Nephron (organoid): Measurements from ENCODE around the gene PTPRN2.

Source experiments
- H3K27ac Mint-ChIP-seq, 3 experiments: 2 replicates each; pipeline ENCODE4 v1.8.0; 2020; ENCODE audit warnings: mixed read lengths in 3 of 3, mild to moderate bottlenecking in 2 of 3, moderate library complexity in 1 of 3
- H3K27me3 Mint-ChIP-seq: 2 replicates; pipeline ENCODE4 v1.8.0; 2021; ENCODE audit warnings: low read depth, mild to moderate bottlenecking, moderate library complexity, mixed read lengths
- H3K36me3 Mint-ChIP-seq: 2 replicates; pipeline ENCODE4 v1.8.0; 2020; ENCODE audit warnings: low read depth, mixed read lengths
- H3K4me1 Mint-ChIP-seq: 2 replicates; pipeline ENCODE4 v1.8.0; 2020; ENCODE audit warnings: mixed read lengths
- H3K4me3 Mint-ChIP-seq, 3 experiments: 2 replicates each; pipeline ENCODE4 v1.8.0; 2020; ENCODE audit warnings: mild to moderate bottlenecking in 3 of 3, mixed read lengths in 3 of 3, moderate library complexity in 2 of 3
- H3K9me3 Mint-ChIP-seq: 2 replicates; pipeline ENCODE4 v1.8.0; 2020; ENCODE audit warnings: mixed read lengths
- CTCF ChIP-seq, 3 experiments: fragments of 200-600 bp; sonication (generic); IDR thresholded peaks; one replicate each; pipeline ENCODE4 v1.5.0; 2021; ENCODE audit warnings: antibody characterized with exemption in 3 of 3; ENCODE audit not compliant: unreplicated experiment in 3 of 3

PTPRN2 gene

GRCh38 chr7:158474488-158474887, 113.1 kb downstream of the PTPRN2 start:
- Mint-ChIP-seq H3K27ac (no peak overlapping the region), H3K4me3 (no peak overlapping the region), H3K9me3 (peaks cover 3% of the 10 kb centered on the region), H3K4me1 (peaks cover 37% of the 10 kb centered on the region), H3K27me3 (peaks cover 13% of the 10 kb centered on the region), H3K36me3 (no peaks in the 10 kb centered on the region)
- TF ChIP-seq CTCF (IDR thresholded peaks at IDR 0.05; ENCODE audit: unreplicated experiment in 3 of 3): no peak

DNA sequence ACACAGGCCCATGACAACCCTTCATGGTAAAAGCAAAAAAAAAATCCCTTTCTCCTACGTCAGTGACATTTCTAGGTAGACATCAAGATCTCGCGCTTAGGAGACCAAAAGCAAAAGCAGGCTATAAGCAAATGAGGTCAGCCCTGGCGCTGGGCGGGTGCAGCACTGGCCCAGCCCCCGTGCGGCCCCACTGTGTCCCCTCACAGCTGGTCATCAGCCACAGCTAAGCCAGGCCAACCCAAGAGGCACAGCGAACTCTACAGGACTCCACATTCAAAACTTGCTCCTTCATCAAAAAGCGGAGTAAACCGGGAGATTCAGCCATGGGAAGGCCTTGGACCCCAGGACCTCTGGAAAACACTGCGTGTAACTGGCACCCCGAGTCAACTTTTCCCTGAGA, 113.7 kb downstream of the PTPRN2 start:
- no peak for TF ChIP-seq CTCF (IDR thresholded peaks at IDR 0.05; ENCODE audit: unreplicated experiment in 3 of 3)
- peaks cover 11% of the 10 kb centered on the region for H3K27me3 Mint-ChIP-seq
- peaks cover 33% of the 10 kb centered on the region for H3K4me1 Mint-ChIP-seq
- no peak overlapping the region for H3K4me3 Mint-ChIP-seq
- H3K36me3 Mint-ChIP-seq: no peaks in the 10 kb centered on the region
- H3K27ac Mint-ChIP-seq: no peak overlapping the region
- H3K9me3 Mint-ChIP-seq: peaks cover 3% of the 10 kb centered on the region

DNA sequence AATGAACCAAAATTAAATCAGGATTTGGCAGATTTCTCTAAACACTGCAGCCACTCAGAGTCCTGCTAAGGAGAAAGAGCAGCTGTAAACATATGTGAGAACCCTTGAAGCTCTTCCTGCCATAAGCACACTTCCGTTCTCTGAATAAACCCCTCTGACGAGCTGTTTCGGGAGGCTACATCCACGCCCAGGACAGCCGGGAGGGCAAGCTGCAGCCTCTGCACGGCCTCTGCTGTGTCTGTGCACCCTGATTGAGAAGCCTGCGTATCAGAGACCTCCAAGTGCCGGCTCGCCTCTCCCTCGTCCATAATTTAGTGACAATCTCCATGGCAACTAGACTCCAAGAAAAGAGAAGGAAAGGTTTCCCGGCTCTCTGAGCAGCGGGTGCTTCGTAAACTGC, 114.4 kb downstream of the PTPRN2 start:
- H3K9me3 Mint-ChIP-seq: peaks cover 3% of the 10 kb centered on the region
- H3K27ac Mint-ChIP-seq: peak overlapping the region; percentile 77 to 86 (median 81)
- H3K4me3 Mint-ChIP-seq: peak overlapping the region; percentile 28 to 51 (median 46)
- no peak for TF ChIP-seq CTCF (IDR thresholded peaks at IDR 0.05; ENCODE audit: unreplicated experiment in 3 of 3)
- H3K36me3 Mint-ChIP-seq: no peaks in the 10 kb centered on the region
- H3K27me3 Mint-ChIP-seq: peaks cover 12% of the 10 kb centered on the region
- H3K4me1 Mint-ChIP-seq: peaks cover 33% of the 10 kb centered on the region

DNA sequence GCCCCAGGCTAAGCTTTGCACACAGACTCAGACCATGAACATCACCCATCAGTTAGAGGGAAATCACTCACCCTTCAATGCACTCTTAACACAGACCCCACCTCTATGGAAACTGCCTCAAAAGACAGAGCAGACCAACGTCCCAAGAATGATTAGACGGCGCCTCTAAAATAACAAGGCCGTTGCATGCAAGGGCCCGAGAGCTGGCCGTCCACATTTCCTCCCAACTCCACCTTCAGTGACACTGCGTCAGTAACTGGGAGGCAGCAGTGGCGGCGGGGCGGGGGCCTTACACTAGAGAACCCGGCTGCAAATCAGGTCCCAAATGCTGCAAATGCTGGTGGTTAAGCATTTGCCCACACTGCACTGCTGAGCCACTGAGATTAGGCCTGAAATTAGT, 115.0 kb downstream of the PTPRN2 start:
- H3K27me3 Mint-ChIP-seq: peaks cover 11% of the 10 kb centered on the region
- H3K27ac Mint-ChIP-seq: peak overlapping the region; percentile 77 to 86 (median 81)
- H3K4me3 Mint-ChIP-seq: peak overlapping the region in 1 of 3 experiments; percentile 15
- peaks cover 39% of the 10 kb centered on the region for H3K4me1 Mint-ChIP-seq
- TF ChIP-seq CTCF (IDR thresholded peaks at IDR 0.05; ENCODE audit: unreplicated experiment in 3 of 3): no peak
- H3K36me3 Mint-ChIP-seq: no peaks in the 10 kb centered on the region
- peaks cover 3% of the 10 kb centered on the region for H3K9me3 Mint-ChIP-seq

GRCh38 chr7:158471716-158472115, 115.9 kb downstream of the PTPRN2 start:
- H3K4me1 Mint-ChIP-seq: peaks cover 39% of the 10 kb centered on the region
- no peak for TF ChIP-seq CTCF (IDR thresholded peaks at IDR 0.05; ENCODE audit: unreplicated experiment in 3 of 3)
- H3K4me3 Mint-ChIP-seq: no peak overlapping the region
- peak overlapping the region in 1 of 3 experiments; percentile 81 for H3K27ac Mint-ChIP-seq
- H3K36me3 Mint-ChIP-seq: no peaks in the 10 kb centered on the region
- peaks cover 3% of the 10 kb centered on the region for H3K9me3 Mint-ChIP-seq
- H3K27me3 Mint-ChIP-seq: peaks cover 11% of the 10 kb centered on the region

GRCh38 chr7:158470336-158470735, 117.3 kb downstream of the PTPRN2 start:
- no peak for TF ChIP-seq CTCF (IDR thresholded peaks at IDR 0.05; ENCODE audit: unreplicated experiment in 3 of 3)
- Mint-ChIP-seq H3K27ac (no peak overlapping the region), H3K36me3 (no peaks in the 10 kb centered on the region)

More at GRCh38 chr7:158470336-158470735, 117.3 kb downstream of the PTPRN2 start:
- H3K27me3 Mint-ChIP-seq: peaks cover 11% of the 10 kb centered on the region
- H3K9me3 Mint-ChIP-seq: peaks cover under 1% of the 10 kb centered on the region
- H3K4me1 Mint-ChIP-seq: peaks cover 34% of the 10 kb centered on the region
- no peak overlapping the region for H3K4me3 Mint-ChIP-seq
